ENCODE results near the gene MAPKAPK3. TPM values are rescaled to one million over a fixed set of nuclear protein-coding genes. Genes with fewer than 3 reads are reported as not detected.

MAPKAPK3 gene
- total and polyA plus RNA-seq, 2 of the 4 experiments (the other 2 are of a cell fraction), result 38.3 to 57.2 TPM

DNA sequence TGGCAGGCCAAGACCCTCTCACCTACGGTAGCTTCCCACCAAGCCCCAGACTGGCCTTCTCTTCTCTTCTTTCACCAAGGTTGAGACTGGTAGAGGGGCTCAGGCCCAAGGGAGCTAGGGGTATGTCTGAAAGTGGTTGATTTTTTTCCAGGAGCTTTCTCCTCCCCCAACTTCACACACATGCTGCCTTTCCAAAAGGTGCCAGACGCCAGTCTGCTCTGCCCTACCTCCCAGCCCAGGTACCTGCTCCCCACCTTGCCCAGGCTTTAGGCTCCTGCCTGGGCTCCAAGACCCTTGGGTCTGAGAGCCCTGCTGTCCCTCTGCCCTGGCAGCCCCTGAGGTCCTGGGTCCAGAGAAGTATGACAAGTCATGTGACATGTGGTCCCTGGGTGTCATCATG, 28.4 kb downstream of the MAPKAPK3 start:
- Histone ChIP-seq H3K56ac (ENCODE audit: extremely low read depth, insufficient read depth, low read length) (no peak overlapping the region), H3K9ac (ENCODE audit: low read depth, low read length) (no peak overlapping the region), H2AFZ (replicated peaks; ENCODE audit: low read length, poor library complexity) (no peak overlapping the region), H4K8ac (ENCODE audit: low read depth in 2 of 2, low read length in 2 of 2) (no peak overlapping the region), H2AK5ac (ENCODE audit: low read depth, low read length) (no peak overlapping the region), H3K27ac (ENCODE audit: insufficient read depth, low read length) (no peak overlapping the region), H3K4me3 (ENCODE audit: insufficient read depth, low read depth, low read length) (no peak overlapping the region), H3K4ac (ENCODE audit: low read depth, low read length) (no peak overlapping the region), H3K4me2 (ENCODE audit: low read depth, low read length) (no peak overlapping the region), H3K27me3 (ENCODE audit: control insufficient read depth, insufficient read depth, low read length) (no peaks in the 10 kb centered on the region), H3K14ac (replicated peaks; ENCODE audit: low read depth, low read length) (no peak overlapping the region), H3K9me1 (ENCODE audit: insufficient read depth, low read length) (no peaks in the 10 kb centered on the region), H3K36me3 (ENCODE audit: control insufficient read depth, insufficient read depth, low read length) (peaks cover 6% of the 10 kb centered on the region), H4K91ac (ENCODE audit: insufficient read depth, low read depth, low read length) (no peak overlapping the region), H3K9me3 (ENCODE audit: control insufficient read depth, insufficient read depth, low read length) (no peaks in the 10 kb centered on the region), H2BK5ac (ENCODE audit: low read depth, low read length, poor library complexity, severe bottlenecking) (no peak overlapping the region), H2BK120ac (ENCODE audit: low read depth, low read length) (no peak overlapping the region), H3K18ac (ENCODE audit: low read depth, low read length) (no peak overlapping the region), H4K20me1 (ENCODE audit: insufficient read depth, low read length) (no peaks in the 10 kb centered on the region; the same call in 1 of the 2 replicates), H3K23ac (ENCODE audit: low read depth, low read length) (no peak overlapping the region), H4K5ac (ENCODE audit: low read depth, low read length) (no peak overlapping the region), H3K79me1 (ENCODE audit: low read depth in 1 of 2, low read length in 2 of 2) (no peaks in the 10 kb centered on the region), H2BK20ac (ENCODE audit: low read depth, low read length) (no peak overlapping the region), H2AK9ac (replicated peaks; ENCODE audit: low read depth, low read length, poor library complexity) (no peak overlapping the region), H2BK15ac (ENCODE audit: low read depth, low read length) (no peak overlapping the region), H3K4me1 (ENCODE audit: control insufficient read depth, insufficient read depth, low read length) (no peaks in the 10 kb centered on the region)
- ChIA-PET POLR2A (ENCODE audit: unreplicated experiment) (no interaction called here), CTCF (no interaction called here)
- ATAC-seq (ENCODE audit: low read depth) (no peak), DNase-seq (no peak)
- in situ Hi-C loops (cut with MboI; ENCODE audit: low sequenced_read_pairs), result no loop called here
- TF ChIP-seq RFX5 (IDR thresholded peaks at IDR 0.05; ENCODE audit: low read depth, low read length) (no peak), MAFK (IDR thresholded peaks at IDR 0.05; ENCODE audit: low read depth, low read length) (no peak), CEBPB (IDR thresholded peaks at IDR 0.05; ENCODE audit: low read depth, low read length) (no peak), RAD21 (IDR thresholded peaks at IDR 0.05; ENCODE audit: low read length) (no peak), CHD1 (IDR thresholded peaks at IDR 0.05; ENCODE audit: low read depth, low read length) (no peak), RCOR1 (IDR thresholded peaks at IDR 0.05; ENCODE audit: insufficient replicate concordance, low read length) (no peak), POLR2A (IDR thresholded peaks at IDR 0.05; ENCODE audit: low read depth, low read length) (no peak), SMC3 (IDR thresholded peaks at IDR 0.05; ENCODE audit: low read depth, low read length) (no peak)
- TF ChIP-seq, protein P1, sequence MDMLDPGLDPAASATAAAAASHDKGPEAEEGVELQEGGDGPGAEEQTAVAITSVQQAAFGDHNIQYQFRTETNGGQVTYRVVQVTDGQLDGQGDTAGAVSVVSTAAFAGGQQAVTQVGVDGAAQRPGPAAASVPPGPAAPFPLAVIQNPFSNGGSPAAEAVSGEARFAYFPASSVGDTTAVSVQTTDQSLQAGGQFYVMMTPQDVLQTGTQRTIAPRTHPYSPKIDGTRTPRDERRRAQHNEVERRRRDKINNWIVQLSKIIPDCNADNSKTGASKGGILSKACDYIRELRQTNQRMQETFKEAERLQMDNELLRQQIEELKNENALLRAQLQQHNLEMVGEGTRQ (IDR thresholded peaks at IDR 0.05; ENCODE audit: low read depth, low read length), result no peak
- no TSS peak for BruUV-seq (replicated peaks)
- intact Hi-C loops (cut with micrococcal nuclease), result no loop called here
- WGBS, 2 experiments (ENCODE audit: extremely low coverage in 2 of 2, insufficient read length in 1 of 2), result 80% methylated on average over 1 of the region's 2 CpGs; no CpG with 5 or more reads in 1 of the 2 experiments
- dilution Hi-C loops (cut with HindIII; ENCODE audit: low sequenced_read_pairs, unreplicated experiment), result no loop called here

All from IMR-90 (cell line).